Pons (tissue), 1 donor: ENCODE results near the gene NUDT9.
"Not testable (repeated sequence)": the region's sequence is repeated elsewhere in the genome, so short reads cannot be mapped to it uniquely, and the experiment has no call there.

Experiments
- DNase-seq: peaks from one replicate; pipeline ENCODE4 v3.0.0-alpha.2; 2016; ENCODE audit warnings: low spot score

NUDT9 gene

GRCh38 chr4:87422104-87423052, at the start of gene NUDT9:
Gene NUDT9, plus strand, starts transcription at chr4:87422573. Its CDS starts 333 bp downstream, at chr4:87422906.
- DNase-seq = peak; percentile 96

GRCh38 chr4:87375719-87376291, 46.6 kb upstream of the NUDT9 start:
- DNase-seq = peak; percentile 81

GRCh38 chr4:87377816-87378215, 44.6 kb upstream of the NUDT9 start:
- no peak for DNase-seq

- no peak for DNase-seq
These were observed 40.3 kb upstream of the NUDT9 start for GRCh38 chr4:87382116-87382515.

- no peak for DNase-seq
These were observed 39.4 kb upstream of the NUDT9 start for GRCh38 chr4:87382931-87383330.

DNA sequence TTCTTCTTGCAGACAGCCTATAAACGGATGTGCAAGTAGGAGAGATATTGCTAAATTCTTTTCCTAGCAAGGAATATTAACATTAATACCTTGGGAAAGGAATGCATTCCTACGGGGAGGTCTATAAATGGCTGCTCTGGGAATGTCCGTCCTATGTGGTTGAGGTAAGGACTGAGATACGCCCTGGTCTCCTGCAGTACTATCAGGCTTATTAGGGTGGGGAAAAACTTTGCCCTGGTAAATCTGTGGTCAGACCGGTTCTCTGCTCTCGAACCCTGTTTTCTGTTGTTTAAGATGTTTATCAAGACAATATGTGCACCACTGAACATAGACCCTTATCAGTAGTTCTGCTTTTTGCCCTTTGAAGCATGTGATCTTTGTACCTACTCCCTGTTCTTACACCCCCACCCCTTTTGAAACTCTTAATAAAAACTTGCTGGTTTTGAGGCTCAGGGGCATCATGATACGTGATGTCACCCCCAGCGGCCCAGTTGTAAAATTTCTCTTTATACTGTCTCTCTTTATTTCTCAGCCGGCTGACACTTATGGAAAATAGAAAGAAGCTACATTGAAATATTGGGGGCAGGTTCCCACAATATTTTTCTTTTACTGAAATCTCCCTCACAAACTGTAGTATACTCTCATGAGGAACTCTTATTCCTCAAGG, 37.8 kb upstream of the NUDT9 start:
- not testable (repeated sequence) for DNase-seq

DNA sequence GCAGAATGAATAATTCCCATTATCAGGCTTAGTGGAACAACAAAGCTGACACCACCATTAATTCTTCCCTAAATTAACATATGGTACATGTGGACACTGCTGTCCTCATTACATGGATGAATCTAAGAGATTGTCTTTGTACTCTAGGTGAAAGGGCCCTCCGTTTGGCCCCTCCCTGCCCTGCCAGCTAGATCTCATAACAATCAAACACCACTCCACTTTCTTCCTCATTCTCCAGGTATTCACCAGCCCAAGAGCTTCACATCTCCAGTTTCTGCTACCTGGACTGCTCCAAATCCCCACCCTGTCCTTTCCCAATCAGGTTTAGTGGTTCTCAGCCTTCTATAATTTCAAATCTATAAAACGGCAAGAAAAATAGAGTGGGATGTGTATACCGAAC, 35.1 kb upstream of the NUDT9 start:
- DNase-seq = no peak

GRCh38 chr4:87388901-87389300, 33.5 kb upstream of the NUDT9 start:
- no peak for DNase-seq

- not testable (repeated sequence) for DNase-seq
These were observed 32.3 kb upstream of the NUDT9 start for GRCh38 chr4:87390055-87390454.

- no peak for DNase-seq
These were observed 31.9 kb upstream of the NUDT9 start for GRCh38 chr4:87390551-87390890.

- DNase-seq = peak; percentile 94
These were observed 31.3 kb upstream of the NUDT9 start, which contains the start of gene HSD17B11 for GRCh38 chr4:87390891-87391575. Gene HSD17B11, minus strand, starts transcription at chr4:87391188. Its CDS starts 118 bp downstream, at chr4:87391070.

- no peak for DNase-seq
These were observed 30.8 kb upstream of the NUDT9 start for GRCh38 chr4:87391576-87392054.

- DNase-seq = peak; percentile 17
These were observed 30.2 kb upstream of the NUDT9 start for GRCh38 chr4:87392183-87392582.

- not testable (repeated sequence) for DNase-seq
These were observed 27.3 kb upstream of the NUDT9 start for GRCh38 chr4:87395073-87395472.

DNA sequence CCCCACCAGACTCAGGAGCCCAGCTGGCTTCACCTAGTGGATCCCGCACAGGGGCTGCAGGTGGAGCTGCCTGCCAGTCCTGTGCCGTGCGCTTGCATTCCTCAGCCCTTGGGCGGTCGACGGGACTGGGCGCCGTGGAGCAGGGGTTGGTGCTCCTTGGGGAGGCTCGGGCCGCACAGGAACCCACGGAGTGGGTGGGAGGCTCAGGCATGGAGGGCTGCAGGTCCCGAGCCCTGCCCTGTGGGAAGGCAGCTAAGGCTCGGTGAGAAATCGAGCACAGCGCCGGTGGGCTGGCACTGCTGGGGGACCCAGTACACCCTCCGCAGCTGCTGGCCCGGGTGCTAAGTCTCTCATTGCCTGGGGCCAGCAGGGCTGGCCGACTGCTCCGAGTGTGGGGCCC, 26.5 kb upstream of the NUDT9 start:
- not testable (repeated sequence) for DNase-seq

DNA sequence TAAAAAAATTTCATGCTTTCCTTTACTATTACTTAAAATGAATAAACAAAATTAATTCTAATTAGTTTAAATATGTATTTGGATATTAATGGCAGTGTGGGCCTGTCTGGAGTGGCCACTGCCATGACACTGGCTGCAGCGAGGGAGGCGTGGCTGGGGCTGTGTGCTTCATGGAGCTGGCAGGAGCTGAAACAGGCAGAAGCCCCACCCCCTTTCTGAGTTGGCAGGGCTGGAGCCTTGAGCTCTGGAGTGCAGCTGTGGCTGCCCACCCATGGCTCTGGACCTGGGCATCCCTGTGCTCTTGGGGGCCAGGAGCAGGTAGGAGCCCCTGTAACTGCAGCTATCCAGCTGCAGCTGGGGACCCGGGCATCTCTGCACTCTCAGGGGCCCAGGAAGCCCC, 23.2 kb upstream of the NUDT9 start:
- DNase-seq = no peak

DNA sequence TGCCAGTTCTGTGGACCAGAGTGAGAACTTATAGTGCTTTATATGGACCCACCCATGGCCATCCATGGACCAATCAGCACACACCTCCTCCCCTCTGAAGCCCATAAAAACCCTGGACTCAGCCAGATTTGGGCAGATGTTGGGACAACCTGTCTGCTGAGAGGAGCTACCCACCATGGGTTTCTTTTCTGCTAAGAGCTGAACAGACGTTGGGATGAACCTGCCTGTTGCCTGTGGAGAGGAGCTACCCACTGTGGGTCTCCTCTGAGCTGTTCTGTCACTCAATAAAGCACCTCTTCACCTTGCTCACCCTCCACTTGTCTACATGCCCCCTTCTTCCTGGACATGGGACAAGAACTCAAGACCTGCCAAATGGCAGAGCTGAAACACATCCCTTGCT, 22.4 kb upstream of the NUDT9 start:
- DNase-seq = no peak

DNA sequence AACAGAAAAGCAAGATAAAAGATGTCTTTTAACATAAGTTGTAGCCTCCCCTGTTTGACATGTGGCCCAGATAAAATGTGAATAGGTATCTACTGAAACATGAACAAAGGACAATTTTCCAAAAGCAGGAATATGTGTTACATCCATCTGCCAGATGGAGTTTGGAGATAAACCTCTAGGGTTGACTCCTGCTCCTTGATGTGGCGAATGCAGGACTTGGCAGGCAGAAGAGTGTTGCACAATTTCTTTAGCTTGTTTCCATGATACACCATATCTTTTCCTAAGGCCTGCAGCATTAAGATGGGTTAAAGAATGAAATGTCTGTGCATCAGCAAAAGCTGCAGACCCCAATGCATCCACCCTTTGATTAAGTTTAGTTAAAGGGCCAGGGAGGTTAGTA, 18.6 kb upstream of the NUDT9 start:
- DNase-seq = not testable (repeated sequence)

GRCh38 chr4:87405211-87405820, 17.1 kb upstream of the NUDT9 start:
- no peak for DNase-seq

GRCh38 chr4:87406462-87406861, 15.9 kb upstream of the NUDT9 start:
- no peak for DNase-seq

DNA sequence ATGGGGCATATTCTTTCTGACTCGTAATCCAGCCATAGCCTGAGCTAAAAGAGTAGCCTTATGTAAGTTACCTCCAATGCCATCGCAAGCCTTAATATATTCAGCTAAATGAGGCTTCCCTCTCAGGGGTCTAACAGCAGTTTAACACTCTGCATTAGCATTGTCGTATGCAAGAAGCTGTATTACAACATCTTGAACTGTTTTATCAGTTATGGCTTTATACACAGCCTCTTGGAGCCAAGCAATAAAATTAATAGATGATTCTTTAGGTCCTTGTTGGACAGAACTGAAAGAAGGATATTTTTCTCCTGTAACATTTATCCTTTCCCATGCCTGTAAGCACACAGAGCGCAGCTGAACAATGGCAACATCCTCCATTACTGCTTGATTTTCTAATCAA, 15.5 kb upstream of the NUDT9 start:
- not testable (repeated sequence) for DNase-seq
